ENCODE results near the gene NKRF.

NKRF gene

GRCh38 chrX:119617517-119618164, 11.4 kb upstream of the NKRF start:
- no peak overlapping the region for H3K27ac ChIP-seq
- no peak for DNase-seq (ENCODE audit: low read depth, low spot score)

GRCh38 chrX:119614776-119615175, 8.6 kb upstream of the NKRF start:
- no peak for DNase-seq (ENCODE audit: low read depth, low spot score)
- H3K27ac ChIP-seq: no peak overlapping the region

- no peak for DNase-seq (ENCODE audit: low read depth, low spot score)
- H3K27ac ChIP-seq: peak overlapping the region; percentile 36
Observed at GRCh38 chrX:119607018-119607389, 780 bp upstream of the NKRF start.

- no peak for DNase-seq (ENCODE audit: low read depth, low spot score)
- H3K27ac ChIP-seq: peak overlapping the region; percentile 36
Observed at GRCh38 chrX:119605464-119606279, 552 bp downstream of the NKRF start.

GRCh38 chrX:119604766-119605463, 1.3 kb downstream of the NKRF start:
- no peak overlapping the region for H3K27ac ChIP-seq
- DNase-seq (ENCODE audit: low read depth, low spot score): no peak

- H3K27ac ChIP-seq: peak overlapping the region; percentile 1
- DNase-seq (ENCODE audit: low read depth, low spot score): no peak
Observed at GRCh38 chrX:119602701-119603255, 3.4 kb downstream of the NKRF start.

- DNase-seq (ENCODE audit: low read depth, low spot score): no peak
- H3K27ac ChIP-seq: no peak overlapping the region
Observed at GRCh38 chrX:119589810-119590209, 16.4 kb downstream of the NKRF start.

GRCh38 chrX:119583431-119584059, 22.7 kb downstream of the NKRF start:
- no peak for DNase-seq (ENCODE audit: low read depth, low spot score)
- no peak overlapping the region for H3K27ac ChIP-seq

GRCh38 chrX:119579414-119579813, 26.8 kb downstream of the NKRF start:
- no peak overlapping the region for H3K27ac ChIP-seq
- DNase-seq (ENCODE audit: low read depth, low spot score): no peak

GRCh38 chrX:119574394-119575266, 31.6 kb downstream of the NKRF start, which contains the start of gene UBE2A:
Gene UBE2A, plus strand, starts transcription at chrX:119574563. Its CDS starts 149 bp downstream, at chrX:119574712.
- peak; percentile 27 for DNase-seq (ENCODE audit: low read depth, low spot score)
- H3K27ac ChIP-seq: peak within 1 kb of the TSS; percentile 61

- peak overlapping the region; percentile 61 for H3K27ac ChIP-seq
- no peak for DNase-seq (ENCODE audit: low read depth, low spot score)
Observed at GRCh38 chrX:119573840-119574393, 32.3 kb downstream of the NKRF start.

GRCh38 chrX:119573222-119573621, 33.0 kb downstream of the NKRF start:
- H3K27ac ChIP-seq: no peak overlapping the region
- no peak for DNase-seq (ENCODE audit: low read depth, low spot score)

- DNase-seq (ENCODE audit: low read depth, low spot score): no peak
- H3K27ac ChIP-seq: no peak overlapping the region
Observed at GRCh38 chrX:119570351-119570835, 35.8 kb downstream of the NKRF start.

GRCh38 chrX:119565107-119565663, 41.0 kb downstream of the NKRF start, which contains the start of gene STEEP1:
Gene STEEP1, minus strand, starts transcription at chrX:119565409. Its CDS starts 54 bp downstream, at chrX:119565355.
- peak within 1 kb of the TSS; percentile 20 for H3K27ac ChIP-seq
- peak; percentile 45 for DNase-seq (ENCODE audit: low read depth, low spot score)

- peak; percentile 34 for DNase-seq (ENCODE audit: low read depth, low spot score)
- peak overlapping the region; percentile 26 for H3K27ac ChIP-seq
Observed at GRCh38 chrX:119552508-119552907, 53.7 kb downstream of the NKRF start.

- no peak overlapping the region for H3K27ac ChIP-seq
- no peak for DNase-seq (ENCODE audit: low read depth, low spot score)
Observed at GRCh38 chrX:119549327-119550016, 56.8 kb downstream of the NKRF start.

- DNase-seq (ENCODE audit: low read depth, low spot score): no peak
- H3K27ac ChIP-seq: peak overlapping the region; percentile 4
Observed at GRCh38 chrX:119541188-119541587, 65.0 kb downstream of the NKRF start.

- no peak for DNase-seq (ENCODE audit: low read depth, low spot score)
- H3K27ac ChIP-seq: no peak overlapping the region
Observed at GRCh38 chrX:119539872-119540271, 66.4 kb downstream of the NKRF start.
